NCI-H226 (cell line): ENCODE results near the gene ABCC6.
"Not testable (repeated sequence)": the region's sequence is repeated elsewhere in the genome, so short reads cannot be mapped to it uniquely, and the experiment has no call there.

Source experiments
- DNase-seq: peaks from one replicate; pipeline ENCODE4 v3.0.0-alpha.2; 2015

The ABCC6 gene

GRCh38 chr16:16107839-16108238 is 115.5 kb downstream of the ABCC6 start:
- DNase-seq = no peak

- DNase-seq = no peak
These were observed 116.8 kb downstream of the ABCC6 start for GRCh38 chr16:16106466-16106865.

- DNase-seq = no peak
These were observed 117.6 kb downstream of the ABCC6 start for GRCh38 chr16:16105646-16106045.

GRCh38 chr16:16104804-16105141 is 118.5 kb downstream of the ABCC6 start:
- DNase-seq = not testable (repeated sequence)

- not testable (repeated sequence) for DNase-seq
These were observed 119.0 kb downstream of the ABCC6 start for GRCh38 chr16:16104132-16104803.

- DNase-seq = no peak
These were observed 120.6 kb downstream of the ABCC6 start for GRCh38 chr16:16102738-16103137.

GRCh38 chr16:16101585-16101984 is 121.7 kb downstream of the ABCC6 start:
- DNase-seq = no peak

GRCh38 chr16:16100631-16101030 is 122.7 kb downstream of the ABCC6 start:
- DNase-seq = no peak

- DNase-seq = no peak
These were observed 124.0 kb downstream of the ABCC6 start for GRCh38 chr16:16099320-16099719.
